Thyroid gland (tissue), 4 donors: ENCODE data around the gene FEV. TPM values are rescaled to one million over a fixed set of nuclear protein-coding genes. Genes with fewer than 3 reads are reported as not detected.

Experiments used
- DNase-seq, 2 donors: peaks; one replicate each; pipeline ENCODE4 v3.0.0-alpha.2; 2019
- H3K27ac ChIP-seq, 3 donors: fragments of 200-600 bp; sonication (generic); 1 replicate in 2 of 3; 2 replicates in 1 of 3; pipeline ENCODE4 v1.5.1; 2016 to 2019; ENCODE audit warnings: mild to moderate bottlenecking in 1 of 3, moderate library complexity in 1 of 3
- H3K27me3 ChIP-seq: fragments of 200-600 bp; sonication (generic); one replicate; pipeline ENCODE4 v1.5.1; 2019
- H3K36me3 ChIP-seq, 2 donors: fragments of 200-600 bp; sonication (generic); one replicate each; pipeline ENCODE4 v1.5.1; 2016 to 2019
- H3K4me1 ChIP-seq, 2 donors: fragments of 200-600 bp; sonication (generic); one replicate each; pipeline ENCODE4 v1.5.1; 2017 to 2019
- H3K4me3 ChIP-seq, 3 donors: fragments of 200-600 bp; sonication (generic); replicated peaks in 1 of 3; 1 replicate in 2 of 3; 2 replicates in 1 of 3; pipeline ENCODE4 v1.5.1; 2016; ENCODE audit warnings: mild to moderate bottlenecking in 1 of 3
- H3K9me3 ChIP-seq: fragments of 200-600 bp; sonication (generic); one replicate; pipeline ENCODE4 v1.5.1; 2017
- POLR2A ChIP-seq, 2 donors: fragments of 450-650 bp; IDR thresholded peaks; one replicate each; pipeline ENCODE4 v1.6.1; 2017; ENCODE audit warnings: antibody characterized with exemption in 2 of 2, mild to moderate bottlenecking in 2 of 2, moderate library complexity in 1 of 2
- WGBS, 2 donors: methylation state at CpG; one replicate each; pipeline ENCODE4 v1.1.5; 2017; 5-methylcytosine and 5-hydroxymethylcytosine counted together
- intact Hi-C: fragments of 100-400 bp; cut with DNase I; formaldehyde crosslinking; loops from one replicate; pipeline ENCODE4 v1.15.1; 2023
- total RNA-seq, 4 donors: library from RNA; depleted of rRNA; stranded (reverse); fragments of >200 nt; gene quantifications; one replicate each; pipeline ENCODE4 v1.2.3, GENCODE V29; 2016
- TF ChIP-seq, protein P1 (sequence below), 6 experiments: fragments of 200-600 bp in 3 of 6; fragments of 450-650 bp in 3 of 6; sonication (generic) in 3 of 6; IDR thresholded peaks; one replicate each; pipeline ENCODE4 v1.5.1; 2016 to 2019; ENCODE audit warnings: antibody characterized with exemption in 6 of 6, mild to moderate bottlenecking in 2 of 6, inconsistent platforms in 1 of 6, moderate library complexity in 1 of 6

The FEV gene
- total RNA-seq, 4 donors from 2014 or later: not detected

DNA sequence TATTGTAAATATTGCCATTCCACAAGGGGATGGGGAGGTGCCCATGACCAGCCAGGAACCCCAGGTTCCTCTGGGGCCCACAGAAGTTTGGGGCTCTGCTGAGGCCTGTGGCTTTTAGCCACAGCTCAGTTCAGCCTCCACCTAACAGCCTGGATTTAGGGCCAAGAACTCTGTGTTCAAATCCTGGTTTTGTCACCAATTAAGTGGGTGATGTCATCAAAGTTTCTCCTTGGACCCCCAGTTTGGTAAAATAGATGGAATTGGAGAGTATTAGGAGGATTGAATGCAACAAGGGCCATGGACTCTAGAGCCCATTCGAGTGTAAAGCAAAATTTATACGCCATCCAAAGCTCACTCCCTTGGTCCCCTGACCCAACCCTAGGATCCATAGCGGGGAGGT lies 3.2 kb upstream of the FEV start:
- TF ChIP-seq POLR2A (IDR thresholded peaks at IDR 0.05): no peak
- TF ChIP-seq, protein P1, sequence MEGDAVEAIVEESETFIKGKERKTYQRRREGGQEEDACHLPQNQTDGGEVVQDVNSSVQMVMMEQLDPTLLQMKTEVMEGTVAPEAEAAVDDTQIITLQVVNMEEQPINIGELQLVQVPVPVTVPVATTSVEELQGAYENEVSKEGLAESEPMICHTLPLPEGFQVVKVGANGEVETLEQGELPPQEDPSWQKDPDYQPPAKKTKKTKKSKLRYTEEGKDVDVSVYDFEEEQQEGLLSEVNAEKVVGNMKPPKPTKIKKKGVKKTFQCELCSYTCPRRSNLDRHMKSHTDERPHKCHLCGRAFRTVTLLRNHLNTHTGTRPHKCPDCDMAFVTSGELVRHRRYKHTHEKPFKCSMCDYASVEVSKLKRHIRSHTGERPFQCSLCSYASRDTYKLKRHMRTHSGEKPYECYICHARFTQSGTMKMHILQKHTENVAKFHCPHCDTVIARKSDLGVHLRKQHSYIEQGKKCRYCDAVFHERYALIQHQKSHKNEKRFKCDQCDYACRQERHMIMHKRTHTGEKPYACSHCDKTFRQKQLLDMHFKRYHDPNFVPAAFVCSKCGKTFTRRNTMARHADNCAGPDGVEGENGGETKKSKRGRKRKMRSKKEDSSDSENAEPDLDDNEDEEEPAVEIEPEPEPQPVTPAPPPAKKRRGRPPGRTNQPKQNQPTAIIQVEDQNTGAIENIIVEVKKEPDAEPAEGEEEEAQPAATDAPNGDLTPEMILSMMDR (IDR thresholded peaks at IDR 0.05): no peak
- H3K4me1 ChIP-seq: peaks cover 5 to 21% of the 10 kb centered on the region in 2 donors
- WGBS, 2 donors: 22 to 42% methylated on average over 3 of the region's 3 CpGs
- DNase-seq: no peak
- intact Hi-C loops: no loop called here
- no peaks in the 10 kb centered on the region for H3K36me3 ChIP-seq
- H3K9me3 ChIP-seq: no peaks in the 10 kb centered on the region
- no peak overlapping the region for H3K27ac ChIP-seq
- peaks cover 57% of the 10 kb centered on the region for H3K27me3 ChIP-seq
- H3K4me3 ChIP-seq: no peak overlapping the region

DNA sequence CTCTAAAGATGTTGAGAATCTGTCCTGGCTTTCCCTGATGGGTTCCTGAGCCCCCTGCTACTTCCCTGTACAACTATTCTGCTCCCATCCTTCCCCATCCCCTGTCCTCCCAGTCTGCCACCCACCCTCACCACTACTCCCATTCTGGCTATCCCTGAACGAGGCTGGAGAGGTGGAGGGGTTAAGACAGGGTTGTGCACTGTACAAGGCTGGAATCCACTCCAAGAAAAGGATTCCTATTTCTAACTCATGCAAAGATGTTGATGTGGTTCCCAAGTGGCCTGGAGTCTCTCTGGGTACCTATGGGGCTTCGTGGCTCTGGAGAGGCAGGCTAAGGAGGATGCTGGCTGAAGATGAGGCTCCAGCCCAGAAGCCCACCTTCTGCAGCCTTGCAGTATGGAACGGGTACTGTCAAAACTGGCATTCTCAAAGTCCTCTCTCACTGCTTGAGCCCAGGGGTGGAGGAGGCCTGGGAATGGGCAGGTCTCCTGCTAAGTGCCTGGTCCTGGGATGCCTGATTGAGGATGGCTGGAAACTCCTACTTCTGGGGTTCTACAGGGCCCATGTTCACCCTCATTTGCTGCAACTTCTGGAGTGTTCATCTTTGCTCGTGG lies 1.3 kb upstream of the FEV start:
- Histone ChIP-seq H3K27ac (no peak overlapping the region), H3K4me1 (peaks cover 8 to 29% of the 10 kb centered on the region in 2 donors), H3K4me3 (no peak overlapping the region), H3K27me3 (peaks cover 54% of the 10 kb centered on the region), H3K9me3 (no peaks in the 10 kb centered on the region), H3K36me3 (no peaks in the 10 kb centered on the region)
- DNase-seq: no peak
- intact Hi-C loops: no loop called here
- no peak for TF ChIP-seq POLR2A (IDR thresholded peaks at IDR 0.05)
- TF ChIP-seq, protein P1 (IDR thresholded peaks at IDR 0.05): no peak
- WGBS, 2 donors: 28 to 32% methylated on average over 4 of the region's 4 CpGs

DNA sequence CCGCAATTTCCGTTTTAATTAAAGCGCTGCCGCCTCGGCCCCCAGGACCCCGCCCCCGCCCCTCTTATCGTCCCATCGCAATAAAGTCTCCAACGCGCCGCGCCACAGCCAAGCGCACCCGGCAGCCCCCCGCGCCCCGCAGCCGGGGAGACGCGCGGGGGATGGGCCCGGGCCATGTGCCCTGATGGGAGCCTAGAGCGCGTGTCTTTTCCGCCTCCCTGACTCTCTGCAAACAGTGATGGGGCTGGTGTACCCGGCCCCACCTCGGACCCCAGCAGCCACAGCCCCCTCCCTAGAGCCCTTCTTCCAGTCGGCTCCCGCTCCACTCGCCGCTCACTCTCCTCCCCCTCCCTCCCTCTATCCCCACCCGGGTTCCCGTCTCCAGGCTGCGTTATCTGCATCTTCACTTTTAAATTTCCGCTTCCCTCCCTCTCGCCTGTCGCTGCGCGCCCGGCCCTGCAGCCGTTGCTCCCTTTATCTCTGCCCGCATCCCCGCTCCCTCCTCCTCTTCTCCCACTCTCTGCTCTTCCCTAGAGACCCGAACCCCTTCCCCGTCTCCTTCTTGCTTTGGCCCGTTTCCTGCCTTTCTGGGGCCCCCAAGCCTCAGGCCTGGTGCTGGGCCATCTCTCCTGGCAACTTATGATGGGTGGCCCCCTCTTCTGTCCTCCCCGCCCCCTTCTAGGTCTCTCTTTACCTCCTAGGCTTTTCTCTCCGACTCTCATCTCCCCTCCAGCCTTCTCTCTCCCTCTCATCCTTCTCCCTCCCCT lies 524 bp upstream of the FEV start:
- no peak overlapping the region for H3K27ac ChIP-seq
- TF ChIP-seq POLR2A (IDR thresholded peaks at IDR 0.05): no peak
- TF ChIP-seq, protein P1 (IDR thresholded peaks at IDR 0.05): no peak
- no peaks in the 10 kb centered on the region for H3K36me3 ChIP-seq
- peaks cover 8 to 35% of the 10 kb centered on the region in 2 donors for H3K4me1 ChIP-seq
- 7% methylated on average over 23 to 28 of the region's 49 CpGs for WGBS, 2 donors
- H3K4me3 ChIP-seq: no peak overlapping the region
- no peak for DNase-seq
- no peaks in the 10 kb centered on the region for H3K9me3 ChIP-seq
- peaks cover 53% of the 10 kb centered on the region for H3K27me3 ChIP-seq
- intact Hi-C loops: no loop called here

DNA sequence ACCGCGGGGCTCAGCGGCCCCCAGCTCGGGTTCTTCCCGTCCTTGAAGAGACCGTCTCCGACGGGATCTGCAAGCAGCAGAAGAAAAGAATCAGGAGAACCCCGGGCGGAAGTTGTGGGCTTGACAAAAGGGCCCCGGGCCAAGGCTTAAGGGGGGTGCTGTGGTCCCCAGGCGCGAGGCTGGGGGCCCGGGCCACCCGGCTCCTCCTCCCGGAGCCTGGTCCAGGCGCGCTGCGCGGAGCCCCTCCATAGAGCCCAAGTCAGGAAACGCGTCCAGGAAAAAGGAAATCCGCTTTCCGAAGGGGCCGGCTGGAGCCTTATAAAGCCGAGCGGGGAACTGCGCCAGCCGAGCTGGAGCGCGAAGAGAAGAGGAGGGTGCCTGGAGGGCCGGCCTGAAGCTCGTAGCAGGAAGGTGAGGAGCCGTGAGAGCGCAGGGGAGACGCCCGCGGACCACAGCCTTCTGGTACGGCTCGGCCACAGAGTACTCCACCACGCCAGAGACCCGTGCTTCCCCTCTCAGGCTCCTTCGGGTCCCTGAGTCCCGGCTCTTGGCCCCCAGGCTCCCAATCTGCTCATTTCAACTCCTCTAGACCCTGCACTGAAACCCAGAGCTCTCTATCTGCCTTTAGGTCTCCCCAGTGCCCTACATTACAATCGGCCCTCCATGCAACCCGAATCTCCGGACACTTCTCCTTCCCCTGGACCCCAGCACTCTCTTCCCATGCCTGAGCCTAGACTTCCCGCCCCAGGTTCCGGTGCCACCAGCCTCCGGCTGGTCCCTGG lies 554 bp downstream of the FEV start:
- DNase-seq: no peak
- peaks cover 8 to 39% of the 10 kb centered on the region in 2 donors for H3K4me1 ChIP-seq
- no peak overlapping the region for H3K27ac ChIP-seq
- H3K9me3 ChIP-seq: no peaks in the 10 kb centered on the region
- peaks cover 45% of the 10 kb centered on the region for H3K27me3 ChIP-seq
- no peaks in the 10 kb centered on the region for H3K36me3 ChIP-seq
- no peak overlapping the region for H3K4me3 ChIP-seq
- WGBS, 2 donors: 1% methylated on average over 31 to 47 of the region's 50 CpGs
- intact Hi-C loops: no loop called here
- no peak for TF ChIP-seq POLR2A (IDR thresholded peaks at IDR 0.05)
- TF ChIP-seq, protein P1 (IDR thresholded peaks at IDR 0.05): no peak

DNA sequence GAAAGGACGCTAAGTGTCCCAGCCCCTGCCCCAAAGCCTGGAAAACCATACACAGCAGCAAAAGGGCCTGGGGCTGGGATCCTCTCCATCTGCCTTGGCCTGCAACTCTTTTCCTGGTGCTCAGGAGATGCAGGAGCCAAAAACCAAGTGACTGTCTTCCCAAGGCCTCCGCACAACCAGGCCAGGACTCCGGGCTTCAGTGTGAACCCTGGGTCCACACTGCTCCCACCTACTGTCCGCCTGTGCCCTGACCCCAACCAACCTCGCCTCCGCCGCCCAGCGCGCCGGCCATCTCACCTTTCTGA lies 1.1 kb downstream of the FEV start:
- intact Hi-C loops: no loop called here
- Histone ChIP-seq H3K36me3 (no peaks in the 10 kb centered on the region), H3K4me3 (no peak overlapping the region), H3K9me3 (no peaks in the 10 kb centered on the region), H3K27me3 (peaks cover 45% of the 10 kb centered on the region), H3K27ac (no peak overlapping the region), H3K4me1 (peaks cover 8 to 39% of the 10 kb centered on the region in 2 donors)
- WGBS, 2 donors: 4 to 9% methylated on average over 10 of the region's 10 CpGs
- no peak for DNase-seq
- TF ChIP-seq, protein P1 (IDR thresholded peaks at IDR 0.05): no peak
- no peak for TF ChIP-seq POLR2A (IDR thresholded peaks at IDR 0.05)
